Embryonic facial prominence (tissue), 1 donor: Measurements from ENCODE around the gene GAK.
"Not testable (repeated sequence)": the region's sequence is repeated elsewhere in the genome, so short reads cannot be mapped to it uniquely, and the experiment has no call there.

Experiments
- DNase-seq: peaks from one replicate; pipeline ENCODE4 v3.0.0-alpha.2; 2016; ENCODE audit errors: extremely low spot score

GAK gene

DNA sequence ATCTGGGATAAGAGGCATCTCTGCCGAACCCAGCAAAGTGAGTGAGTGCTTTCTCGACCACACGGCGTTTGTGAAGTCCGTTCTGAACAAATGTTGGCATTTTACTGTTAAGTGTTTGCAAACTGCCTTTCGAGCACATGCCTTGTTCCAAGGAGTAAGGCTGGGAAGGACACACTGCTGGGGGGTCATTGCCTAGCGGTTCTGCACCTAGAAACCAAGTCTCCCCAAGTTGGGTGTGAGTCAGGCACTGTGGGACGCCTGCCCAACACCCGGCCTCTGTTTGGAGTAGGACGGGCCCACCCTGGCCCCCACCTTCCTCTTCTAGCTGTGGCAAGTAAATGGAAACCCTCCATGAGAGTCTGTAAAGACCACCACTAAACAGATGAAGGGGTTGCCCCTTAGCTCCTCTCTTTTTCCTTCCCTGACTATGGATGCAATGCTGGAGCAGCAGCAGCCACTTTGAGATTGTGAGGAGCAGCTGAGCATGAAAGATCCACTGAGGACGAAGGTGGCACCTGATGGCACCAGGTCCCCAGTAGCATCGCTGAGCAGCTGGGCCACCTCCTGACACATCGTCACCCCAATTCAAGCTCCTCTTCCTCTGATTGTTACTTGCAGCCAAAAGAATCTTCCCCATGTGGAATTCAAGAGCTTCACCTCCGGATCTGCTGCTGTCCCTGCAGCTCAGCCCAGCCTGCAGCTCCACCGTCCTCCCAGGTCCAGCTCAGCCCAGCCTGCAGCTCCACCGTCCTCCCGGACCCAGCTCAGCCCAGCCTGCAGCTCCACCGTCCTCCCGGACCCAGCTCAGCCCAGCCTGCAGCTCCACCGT, 112.5 kb downstream of the GAK start:
- DNase-seq = no peak

DNA sequence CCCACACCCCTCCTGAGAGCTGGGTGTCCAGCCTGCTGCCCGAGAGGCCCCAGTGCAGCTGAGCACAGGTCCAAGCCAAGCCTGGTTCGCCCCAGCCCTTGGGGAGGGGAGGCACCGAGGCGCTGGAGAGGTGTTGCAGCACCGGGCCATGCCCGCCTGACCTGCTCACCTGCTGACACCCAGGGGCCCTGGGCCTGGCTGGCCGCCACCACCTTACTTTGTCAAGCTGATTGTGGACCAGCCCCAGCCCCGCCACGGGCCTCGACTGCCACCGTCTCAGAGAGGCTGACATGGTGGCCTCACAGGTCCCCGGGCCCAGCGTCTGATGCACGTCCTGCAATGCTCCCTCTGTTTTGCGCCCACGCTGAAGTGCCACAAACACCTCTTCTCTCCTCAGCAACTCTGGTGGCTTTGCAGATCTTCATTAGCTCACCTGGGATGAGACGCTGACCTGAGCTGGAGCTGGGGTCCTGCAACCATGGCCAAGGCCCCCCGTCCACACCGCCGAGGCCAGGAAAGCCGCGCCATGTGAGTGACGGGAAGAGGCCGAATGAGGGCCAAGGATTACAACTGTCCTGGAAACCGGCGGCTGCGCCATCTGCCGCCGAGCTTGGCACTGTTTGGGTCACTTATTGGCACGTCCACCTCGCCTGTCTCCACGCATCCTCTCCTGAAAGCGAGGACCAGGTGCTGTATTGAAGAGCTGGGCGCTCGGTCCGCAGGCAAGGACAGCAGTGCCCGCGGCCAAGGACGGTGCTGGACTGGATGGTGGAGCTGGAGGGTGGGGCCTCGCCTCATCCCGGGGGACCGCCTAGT, 113.8 kb downstream of the GAK start:
- DNase-seq = no peak

DNA sequence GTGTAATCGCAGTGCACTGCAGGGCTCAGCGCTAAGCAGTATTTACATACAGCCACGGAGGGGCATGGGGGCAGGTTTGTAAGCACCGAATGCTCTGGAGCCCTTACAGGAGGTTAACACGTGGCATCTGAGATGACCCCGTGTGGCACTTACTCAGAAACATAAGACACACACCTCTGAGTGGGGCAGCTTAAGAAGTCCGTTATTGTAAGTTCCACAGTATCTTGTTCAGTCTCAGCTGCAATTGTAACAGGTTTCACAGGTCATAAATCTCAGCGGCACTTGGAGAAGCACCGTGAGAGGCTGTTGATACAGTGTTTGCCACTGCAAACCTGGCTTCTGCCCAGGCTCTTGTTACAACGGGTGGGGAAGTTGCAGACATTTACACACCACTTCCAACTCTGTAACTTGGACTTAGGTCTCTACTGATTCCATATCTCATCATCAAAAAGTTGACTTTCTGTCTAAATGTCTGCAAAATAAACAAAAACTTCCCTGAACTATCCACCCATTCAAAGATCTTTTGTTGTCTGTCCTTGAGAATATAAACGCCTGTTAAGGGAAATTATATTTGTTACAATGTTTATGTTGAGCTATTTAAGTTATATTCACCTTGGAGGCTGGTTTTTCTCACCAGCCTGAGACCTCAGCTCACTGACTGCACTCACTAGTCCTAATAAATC, 116.5 kb downstream of the GAK start:
- no peak for DNase-seq

DNA sequence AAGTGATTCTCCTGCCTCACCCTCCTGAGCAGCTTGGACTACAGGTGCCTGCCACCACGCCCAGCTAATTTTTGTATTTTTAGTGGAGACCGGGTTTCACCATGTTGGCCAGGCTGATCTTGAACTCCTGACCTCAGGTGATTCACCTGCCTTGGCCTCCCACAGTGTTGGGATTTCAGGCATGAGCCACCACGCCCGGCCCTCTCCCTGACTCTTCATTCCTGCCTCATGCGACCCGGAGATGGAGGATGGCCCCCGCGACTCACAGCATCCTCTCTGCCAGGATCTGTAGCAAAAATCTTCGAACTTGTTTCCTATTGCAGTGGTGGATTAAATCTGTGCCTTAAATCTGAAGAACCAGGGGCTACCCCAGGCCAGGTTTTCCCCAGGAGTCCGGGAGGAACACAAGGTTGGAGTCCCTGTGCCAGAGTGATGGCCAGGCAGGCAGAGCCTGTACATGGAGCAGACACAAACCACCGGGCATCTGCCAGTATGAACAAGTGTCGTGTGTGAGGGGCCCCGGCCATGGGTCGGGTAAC, 117.7 kb downstream of the GAK start:
- no peak for DNase-seq

DNA sequence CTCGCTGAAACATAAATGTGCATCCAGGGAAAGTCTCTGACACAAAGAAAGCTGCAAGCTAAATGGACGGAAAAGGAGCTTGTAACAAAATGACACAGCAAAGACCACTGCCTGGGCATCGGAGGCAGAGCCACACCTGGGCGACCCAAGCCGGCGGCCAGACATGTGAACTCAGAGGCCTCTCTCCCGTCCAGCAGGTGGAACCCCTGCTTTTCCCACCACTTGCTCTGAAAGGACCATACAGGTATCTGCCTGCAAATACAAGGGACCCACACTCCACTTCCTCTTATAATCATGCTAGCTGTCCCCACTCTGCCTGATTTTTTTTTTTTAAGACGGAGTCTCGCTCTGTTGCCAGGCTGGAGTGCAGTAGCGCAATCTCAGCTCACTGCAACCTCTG, 118.2 kb downstream of the GAK start:
- no peak for DNase-seq

DNA sequence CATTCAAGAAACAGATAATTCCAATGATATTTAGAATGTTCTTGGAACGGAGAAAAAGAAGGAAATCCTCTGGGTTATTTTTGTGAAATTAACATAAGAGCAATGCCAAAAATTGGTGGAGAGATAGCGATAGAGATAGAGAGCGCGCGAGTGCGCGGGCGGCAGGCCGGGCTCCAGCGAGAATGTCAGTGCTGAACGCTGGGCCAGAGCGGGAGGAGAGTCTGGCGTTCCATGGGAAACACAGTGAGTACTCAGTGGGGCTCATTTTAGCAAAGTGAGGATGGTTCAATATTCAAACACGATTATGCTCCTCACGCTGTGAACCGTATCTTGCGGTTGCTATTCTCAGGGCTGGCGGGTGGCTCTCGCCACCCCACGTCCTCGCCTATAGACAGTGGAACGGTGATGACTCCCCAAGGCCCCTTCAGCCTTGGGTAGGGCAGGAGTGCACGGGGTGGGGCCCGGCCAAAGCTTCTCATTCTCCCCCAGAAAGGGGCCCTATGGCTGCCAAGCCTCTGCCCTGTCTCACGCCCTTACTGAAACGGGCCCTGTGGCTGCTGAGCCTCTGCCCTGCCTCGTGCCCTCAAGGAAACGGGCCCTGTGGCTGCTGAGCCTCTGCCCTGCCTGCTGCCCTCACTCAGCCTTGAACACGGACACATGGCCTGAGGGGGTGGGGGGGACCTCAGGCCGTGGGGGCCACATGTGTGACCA, 123.1 kb downstream of the GAK start:
- no peak for DNase-seq

DNA sequence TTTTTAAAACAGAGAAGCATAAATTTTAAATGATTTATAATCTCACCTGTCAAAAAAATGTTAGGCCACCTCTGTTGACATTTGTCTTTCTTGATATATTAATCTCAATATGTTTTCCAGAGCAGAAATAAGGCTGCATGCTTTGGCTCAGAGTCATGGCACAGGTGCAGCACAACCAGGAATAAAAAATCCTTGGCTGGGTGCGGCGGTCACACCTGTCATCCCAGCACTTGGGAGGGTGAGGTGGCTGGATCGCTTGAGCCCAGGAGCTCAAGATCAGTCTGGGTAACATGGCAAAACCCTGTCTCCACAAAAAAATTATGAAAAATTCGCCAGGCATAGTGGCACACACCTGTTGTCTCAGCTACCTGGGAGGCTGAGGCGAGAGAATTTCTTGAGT, 124.3 kb downstream of the GAK start:
- DNase-seq = no peak

DNA sequence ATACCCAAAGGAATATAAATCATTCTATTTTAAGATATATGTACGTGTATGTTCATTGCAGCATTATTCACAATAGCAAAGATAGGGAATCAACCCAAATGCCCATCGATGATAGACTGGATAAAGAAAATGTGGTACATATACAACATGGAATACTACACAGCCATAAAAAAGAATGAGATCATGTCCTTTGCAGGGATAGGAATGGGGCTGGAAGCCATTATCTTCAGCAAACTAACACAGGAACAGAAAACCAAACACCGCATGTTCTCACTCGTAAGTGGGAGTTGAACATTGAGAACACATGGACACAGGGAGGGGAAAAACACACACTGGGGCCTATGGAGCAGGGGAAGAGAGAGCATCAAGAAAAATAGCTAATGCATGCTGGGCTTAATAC, 125.1 kb downstream of the GAK start:
- DNase-seq = not testable (repeated sequence)

DNA sequence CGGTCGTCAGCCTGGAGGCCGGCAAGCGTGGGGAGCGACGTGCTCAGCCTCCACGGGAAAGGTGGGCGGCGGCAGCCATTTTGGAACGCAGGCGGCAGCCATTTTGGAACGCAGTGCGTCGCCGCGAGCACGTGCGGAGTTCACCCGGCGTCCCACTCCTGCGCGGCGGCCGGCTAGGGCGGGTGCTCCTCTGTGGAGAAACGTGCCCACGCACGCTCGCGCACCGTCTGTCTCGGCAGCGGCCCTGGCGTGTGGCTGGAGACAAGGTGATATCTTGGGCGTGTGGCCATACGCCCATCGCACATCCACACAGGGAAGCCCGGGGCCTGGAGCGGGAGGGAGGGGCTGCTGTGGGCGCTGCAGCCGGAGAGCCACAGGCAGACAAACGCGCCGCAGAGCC, 127.3 kb downstream of the GAK start:
- DNase-seq = no peak

DNA sequence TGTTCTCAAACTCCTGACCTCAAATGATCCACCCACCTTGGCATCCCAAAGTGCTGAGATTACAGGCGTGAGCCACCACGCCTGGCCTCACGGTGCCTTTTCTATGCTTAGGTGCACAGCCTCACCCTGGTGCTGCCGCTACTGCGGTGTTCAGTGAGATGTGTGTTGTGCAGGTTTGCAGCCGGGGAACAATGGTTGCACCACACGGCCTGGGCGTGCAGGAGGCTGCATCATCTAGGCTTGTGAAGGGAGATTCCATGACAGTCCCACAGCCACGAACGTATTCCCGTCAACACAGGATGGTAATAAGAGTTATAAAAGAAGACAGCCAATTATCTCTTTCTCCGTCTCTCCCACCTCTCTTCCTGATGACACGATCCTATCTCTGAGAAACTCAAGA, 128.2 kb downstream of the GAK start:
- DNase-seq = no peak

DNA sequence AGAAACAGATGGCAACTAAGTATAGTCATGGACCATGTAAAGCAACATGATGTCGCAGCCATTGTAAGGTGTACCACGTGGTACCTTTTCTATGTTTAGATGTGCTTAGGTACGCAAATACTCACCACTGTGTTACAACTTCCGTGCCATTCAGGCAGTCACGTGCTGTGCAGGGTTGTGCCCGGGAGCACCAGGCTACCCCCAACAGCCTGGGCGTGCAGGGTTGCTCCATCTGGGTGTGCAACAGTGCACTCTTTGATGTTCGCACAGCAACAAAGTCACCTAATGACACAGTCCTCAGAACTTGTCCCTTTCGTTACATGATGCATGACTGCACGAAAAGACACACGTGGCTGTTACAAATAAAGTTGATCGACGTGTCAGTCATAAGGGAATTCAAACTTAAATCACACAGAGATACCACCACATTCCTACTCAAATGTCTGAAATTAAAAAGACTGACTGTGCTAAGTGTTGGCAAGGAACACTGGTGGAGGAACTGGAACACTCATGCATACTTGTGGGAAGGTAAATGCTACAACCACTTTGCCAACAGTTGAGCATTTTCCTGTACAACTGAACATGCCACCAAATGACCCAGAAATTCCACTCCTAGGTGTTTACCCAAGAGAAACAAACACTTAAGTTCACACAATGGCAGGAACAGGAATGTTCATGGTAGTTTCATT, 130.5 kb downstream of the GAK start:
- no peak for DNase-seq
